Measurements from ENCODE around the gene PNPLA5. TPM values are rescaled to one million over a fixed set of nuclear protein-coding genes. Genes with fewer than 3 reads are reported as not detected.

The PNPLA5 gene
- total and polyA plus RNA-seq, 2 of the 13 experiments (the other 11 are each of a cell fraction or from before 2014, with no cell fraction given), result not detected

DNA sequence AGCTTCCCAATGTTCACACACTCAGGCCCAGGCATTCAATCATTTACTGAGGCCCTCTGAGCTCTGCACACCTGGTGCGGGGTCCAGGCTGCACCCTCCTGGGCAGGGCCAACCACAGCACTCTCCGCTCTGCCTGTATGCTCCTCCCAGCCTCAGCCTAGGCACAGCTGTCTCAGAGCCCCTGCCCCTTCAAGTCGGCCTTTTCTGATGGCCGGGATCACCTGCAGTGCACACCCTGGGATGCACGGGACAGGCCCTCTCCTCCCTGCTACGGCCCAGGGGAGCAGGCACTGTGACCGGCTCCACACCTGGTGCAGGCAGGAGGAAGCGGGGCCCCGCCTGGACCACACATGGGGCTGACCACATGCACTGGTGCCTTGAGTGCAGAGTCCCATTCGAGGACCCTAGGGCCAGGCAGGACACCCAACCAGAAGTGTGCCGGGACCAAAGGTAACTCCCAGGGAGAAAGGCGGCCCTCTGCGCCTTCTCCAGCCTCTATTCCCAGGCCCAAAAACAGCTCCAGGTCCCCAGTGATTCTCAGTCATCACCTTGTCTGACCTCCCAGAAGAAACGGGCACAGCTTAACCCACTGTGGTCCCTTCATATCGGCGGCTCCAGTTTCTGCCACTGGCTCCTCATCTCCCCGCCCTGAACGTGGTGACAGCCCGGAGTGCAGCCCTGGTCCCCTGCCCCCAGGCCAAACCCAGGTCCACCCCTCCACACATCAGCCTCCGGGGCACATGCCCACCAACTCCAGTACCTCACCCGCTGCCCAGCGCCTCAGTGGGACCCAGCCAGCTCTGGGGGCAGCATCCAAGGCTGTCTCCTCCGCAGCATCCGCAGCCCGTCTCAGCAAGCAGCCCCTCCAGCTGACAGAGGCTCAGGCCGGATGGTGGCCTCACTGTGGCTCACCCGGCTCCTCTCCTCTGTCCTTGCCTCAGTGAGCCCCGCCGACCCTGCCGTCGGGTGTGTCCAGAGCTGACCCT, 47.0 kb downstream of the PNPLA5 start:
- Histone ChIP-seq H3K36me3 (replicated peaks in 1 of 2; ENCODE audit: control insufficient read depth in 1 of 2, insufficient read depth in 2 of 2, low read length in 2 of 2) (no peaks in the 10 kb centered on the region), H3K79me2 (ENCODE audit: insufficient read depth, low read length) (no peaks in the 10 kb centered on the region), H3K27me3 (ENCODE audit: control insufficient read depth in 1 of 2, insufficient read depth in 2 of 2, low read length in 2 of 2) (peaks cover 8 to 58% of the 10 kb centered on the region in 2 experiments; a peak in 3 of 5 replicates), H4K20me1 (ENCODE audit: insufficient read depth, low read length) (no peaks in the 10 kb centered on the region), H3K4me2 (ENCODE audit: low read depth, low read length) (no peak overlapping the region), H3K27ac (ENCODE audit: extremely low read length, insufficient read depth, low read length) (no peak overlapping the region), H3K9me3 (ENCODE audit: low read length) (no peaks in the 10 kb centered on the region), H3K9ac (ENCODE audit: insufficient read depth, low read depth, low read length) (no peak overlapping the region), H3K4me1 (ENCODE audit: insufficient read depth, low read length) (no peaks in the 10 kb centered on the region), H3K4me3 (replicated peaks in 1 of 3; ENCODE audit: insufficient read depth in 1 of 3, low read depth in 2 of 3, low read length in 3 of 3) (no peak overlapping the region), H2AFZ (ENCODE audit: low read length) (no peak overlapping the region)
- BruUV-seq (replicated peaks), result no TSS peak
- CTCF ChIA-PET (ENCODE audit: low intra/inter-chr PET ratio, low total read pairs), result no interaction called here
- DNase-seq (ENCODE audit: low spot score), result no peak
- ATAC-seq, result no peak
- in situ Hi-C loops (cut with HindIII; ENCODE audit: extremely low pct_ligation_motif_present, low pct_unique_long_range_greater_than_20kb) (no loop called here), intact Hi-C loops (cut with micrococcal nuclease; ENCODE audit: unreplicated experiment) (no loop called here)
- POLR2A ChIA-PET, result no interaction called here
- WGBS (ENCODE audit: low lambda C conversion rate), result 54% methylated on average over 10 of the region's 31 CpGs
- FAIRE-seq, result no peak
- TF ChIP-seq, protein P1, sequence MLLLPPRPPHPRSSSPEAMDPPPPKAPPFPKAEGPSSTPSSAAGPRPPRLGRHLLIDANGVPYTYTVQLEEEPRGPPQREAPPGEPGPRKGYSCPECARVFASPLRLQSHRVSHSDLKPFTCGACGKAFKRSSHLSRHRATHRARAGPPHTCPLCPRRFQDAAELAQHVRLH (CRISPR knock-in tag; IDR thresholded peaks at IDR 0.05; ENCODE audit: borderline replicate concordance, low read depth), result no peak
- TF ChIP-seq CEBPG (CRISPR knock-in tag; IDR thresholded peaks at IDR 0.05), result no peak
- TF ChIP-seq, protein P2, sequence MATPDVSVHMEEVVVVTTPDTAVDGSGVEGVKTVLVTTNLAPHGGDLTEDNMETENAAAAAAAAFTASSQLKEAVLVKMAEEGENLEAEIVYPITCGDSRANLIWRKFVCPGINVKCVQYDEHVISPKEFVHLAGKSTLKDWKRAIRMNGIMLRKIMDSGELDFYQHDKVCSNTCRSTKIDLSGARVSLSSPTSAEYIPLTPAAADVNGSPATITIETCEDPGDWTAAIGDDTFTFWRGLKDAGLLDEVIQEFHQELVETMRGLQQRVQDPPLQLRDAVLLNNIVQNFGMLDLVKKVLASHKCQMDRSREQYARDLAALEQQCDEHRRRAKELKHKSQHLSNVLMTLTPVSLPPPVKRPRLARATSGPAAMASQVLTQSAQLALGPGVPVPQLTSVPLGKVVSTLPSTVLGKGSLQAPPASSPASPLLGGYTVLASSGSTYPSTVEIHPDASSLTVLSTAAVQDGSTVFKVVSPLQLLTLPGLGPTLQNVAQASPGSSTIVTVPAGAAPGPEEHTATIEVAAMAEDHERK (CRISPR knock-in tag; IDR thresholded peaks at IDR 0.05; ENCODE audit: low read depth), result no peak
- TF ChIP-seq BRD4 (CRISPR knock-in tag; IDR thresholded peaks at IDR 0.05), result no peak
- TF ChIP-seq, protein P3, sequence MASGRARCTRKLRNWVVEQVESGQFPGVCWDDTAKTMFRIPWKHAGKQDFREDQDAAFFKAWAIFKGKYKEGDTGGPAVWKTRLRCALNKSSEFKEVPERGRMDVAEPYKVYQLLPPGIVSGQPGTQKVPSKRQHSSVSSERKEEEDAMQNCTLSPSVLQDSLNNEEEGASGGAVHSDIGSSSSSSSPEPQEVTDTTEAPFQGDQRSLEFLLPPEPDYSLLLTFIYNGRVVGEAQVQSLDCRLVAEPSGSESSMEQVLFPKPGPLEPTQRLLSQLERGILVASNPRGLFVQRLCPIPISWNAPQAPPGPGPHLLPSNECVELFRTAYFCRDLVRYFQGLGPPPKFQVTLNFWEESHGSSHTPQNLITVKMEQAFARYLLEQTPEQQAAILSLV (CRISPR knock-in tag; IDR thresholded peaks at IDR 0.05; ENCODE audit: borderline replicate concordance), result no peak
- TF ChIP-seq ZFP36L1 (CRISPR knock-in tag; IDR thresholded peaks at IDR 0.05), result no peak
- TF ChIP-seq ZC3H4 (CRISPR knock-in tag; IDR thresholded peaks at IDR 0.05; ENCODE audit: borderline replicate concordance), result no peak
- TF ChIP-seq ZNF230 (CRISPR knock-in tag; IDR thresholded peaks at IDR 0.05), result no peak
- TF ChIP-seq, protein P4, sequence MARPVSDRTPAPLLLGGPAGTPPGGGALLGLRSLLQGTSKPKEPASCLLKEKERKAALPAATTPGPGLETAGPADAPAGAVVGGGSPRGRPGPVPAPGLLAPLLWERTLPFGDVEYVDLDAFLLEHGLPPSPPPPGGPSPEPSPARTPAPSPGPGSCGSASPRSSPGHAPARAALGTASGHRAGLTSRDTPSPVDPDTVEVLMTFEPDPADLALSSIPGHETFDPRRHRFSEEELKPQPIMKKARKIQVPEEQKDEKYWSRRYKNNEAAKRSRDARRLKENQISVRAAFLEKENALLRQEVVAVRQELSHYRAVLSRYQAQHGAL (CRISPR knock-in tag; IDR thresholded peaks at IDR 0.05; ENCODE audit: not compliant biosample characterization), result no peak
- no peak for TF ChIP-seq SMAD3 (CRISPR knock-in tag; IDR thresholded peaks at IDR 0.05)
- TF ChIP-seq NBN (conservative IDR thresholded peaks at IDR 0.05), result no peak
- TF ChIP-seq ZNF530 (CRISPR knock-in tag; IDR thresholded peaks at IDR 0.05; ENCODE audit: low read depth), result no peak
- no peak for TF ChIP-seq ZNF205 (CRISPR knock-in tag; IDR thresholded peaks at IDR 0.05)
- no peak for TF ChIP-seq ATF1 (CRISPR knock-in tag; IDR thresholded peaks at IDR 0.05)
- TF ChIP-seq FOXA3 (CRISPR knock-in tag; IDR thresholded peaks at IDR 0.05), result no peak
- TF ChIP-seq SOX13 (IDR thresholded peaks at IDR 0.05), result no peak
- no peak for TF ChIP-seq SOX13 (CRISPR knock-in tag; conservative IDR thresholded peaks at IDR 0.05 in 1 of 2, IDR thresholded peaks at IDR 0.05 in 1 of 2)
- TF ChIP-seq ZMYM4 (CRISPR knock-in tag; IDR thresholded peaks at IDR 0.05), result no peak
- TF ChIP-seq, protein P5, sequence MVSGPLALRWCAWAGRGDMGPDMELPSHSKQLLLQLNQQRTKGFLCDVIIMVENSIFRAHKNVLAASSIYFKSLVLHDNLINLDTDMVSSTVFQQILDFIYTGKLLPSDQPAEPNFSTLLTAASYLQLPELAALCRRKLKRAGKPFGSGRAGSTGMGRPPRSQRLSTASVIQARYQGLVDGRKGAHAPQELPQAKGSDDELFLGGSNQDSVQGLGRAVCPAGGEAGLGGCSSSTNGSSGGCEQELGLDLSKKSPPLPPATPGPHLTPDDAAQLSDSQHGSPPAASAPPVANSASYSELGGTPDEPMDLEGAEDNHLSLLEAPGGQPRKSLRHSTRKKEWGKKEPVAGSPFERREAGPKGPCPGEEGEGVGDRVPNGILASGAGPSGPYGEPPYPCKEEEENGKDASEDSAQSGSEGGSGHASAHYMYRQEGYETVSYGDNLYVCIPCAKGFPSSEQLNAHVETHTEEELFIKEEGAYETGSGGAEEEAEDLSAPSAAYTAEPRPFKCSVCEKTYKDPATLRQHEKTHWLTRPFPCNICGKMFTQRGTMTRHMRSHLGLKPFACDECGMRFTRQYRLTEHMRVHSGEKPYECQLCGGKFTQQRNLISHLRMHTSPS (CRISPR knock-in tag; IDR thresholded peaks at IDR 0.05; ENCODE audit: low read depth), result no peak

Measured in HepG2 (cell line).